ENCODE results near the gene SLC5A7.

SLC5A7 gene

GRCh38 chr2:107986278-107987217 lies at the start of gene SLC5A7:
SLC5A7 (plus strand) TSS chr2:107986524; CDS start chr2:107988156, 1,632 bp downstream.
- H3K9me3 ChIP-seq: no peaks in the 10 kb centered on the region
- H3K4me1 ChIP-seq (ENCODE audit: control insufficient read depth in 1 of 2, insufficient read depth in 1 of 2, low read depth in 1 of 2, low read length in 1 of 2): no peaks in the 10 kb centered on the region
- TF ChIP-seq CTCF (IDR thresholded peaks at IDR 0.05): no peak
- H3K27ac ChIP-seq: no peak within 1 kb of the TSS
- H3K27me3 ChIP-seq: peaks cover 51% of the 10 kb centered on the region
- no peak within 1 kb of the TSS for H3K4me3 ChIP-seq (ENCODE audit: low read depth in 1 of 2, low read length in 1 of 2)
- no peaks in the 10 kb centered on the region for H3K36me3 ChIP-seq

DNA sequence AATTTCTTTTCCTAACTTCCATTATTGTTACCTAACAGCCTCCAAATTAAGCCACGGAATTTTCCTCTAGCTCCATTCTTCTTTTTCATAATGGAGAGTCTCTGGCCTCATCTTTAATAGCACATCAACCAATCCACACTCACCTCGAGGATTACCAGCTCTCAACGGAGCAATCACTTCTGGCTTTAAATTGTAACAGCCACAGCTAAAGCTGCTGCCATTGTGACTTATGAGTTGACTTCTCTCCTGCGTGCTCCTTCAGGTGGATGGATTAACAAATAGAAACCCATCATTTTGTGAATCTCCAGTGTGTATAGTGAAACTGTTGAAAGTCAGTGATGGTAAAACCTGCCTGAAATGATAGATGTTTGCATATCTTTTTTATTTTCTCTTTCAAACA lies 24.9 kb upstream of the SLC5A7 start:
- no peaks in the 10 kb centered on the region for H3K9me3 ChIP-seq
- H3K27ac ChIP-seq: no peak overlapping the region
- no peaks in the 10 kb centered on the region for H3K27me3 ChIP-seq
- H3K4me1 ChIP-seq (ENCODE audit: control insufficient read depth in 1 of 2, insufficient read depth in 1 of 2, low read depth in 1 of 2, low read length in 1 of 2): no peaks in the 10 kb centered on the region
- no peak overlapping the region for H3K4me3 ChIP-seq (ENCODE audit: low read depth in 1 of 2, low read length in 1 of 2)
- H3K36me3 ChIP-seq: no peaks in the 10 kb centered on the region
- TF ChIP-seq CTCF (IDR thresholded peaks at IDR 0.05): no peak

DNA sequence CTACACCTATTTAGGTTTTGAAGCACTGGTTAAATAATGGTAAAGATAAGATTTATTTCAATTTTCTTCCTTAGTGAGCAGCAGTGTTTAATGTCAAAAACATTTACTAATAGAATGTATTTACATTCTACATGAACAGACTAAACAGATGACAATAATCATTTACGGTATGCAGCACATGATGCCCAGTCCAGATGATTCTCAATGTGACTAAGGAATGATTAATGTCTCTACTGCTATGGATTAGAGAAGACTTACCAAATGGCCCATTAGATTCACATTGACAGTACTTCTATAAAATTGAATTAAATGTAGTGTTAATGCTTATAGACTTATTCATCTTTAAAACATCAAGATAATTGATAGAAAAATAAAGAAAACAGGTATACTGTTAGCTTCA lies 22.1 kb upstream of the SLC5A7 start:
- TF ChIP-seq CTCF (IDR thresholded peaks at IDR 0.05): no peak
- no peak overlapping the region for H3K4me3 ChIP-seq (ENCODE audit: low read depth in 1 of 2, low read length in 1 of 2)
- no peaks in the 10 kb centered on the region for H3K36me3 ChIP-seq
- no peaks in the 10 kb centered on the region for H3K27me3 ChIP-seq
- no peak overlapping the region for H3K27ac ChIP-seq
- no peaks in the 10 kb centered on the region for H3K9me3 ChIP-seq
- H3K4me1 ChIP-seq (ENCODE audit: control insufficient read depth in 1 of 2, insufficient read depth in 1 of 2, low read depth in 1 of 2, low read length in 1 of 2): no peaks in the 10 kb centered on the region

GRCh38 chr2:107984707-107985106 lies 1.6 kb upstream of the SLC5A7 start:
- H3K36me3 ChIP-seq: no peaks in the 10 kb centered on the region
- H3K4me1 ChIP-seq (ENCODE audit: control insufficient read depth in 1 of 2, insufficient read depth in 1 of 2, low read depth in 1 of 2, low read length in 1 of 2): no peaks in the 10 kb centered on the region
- no peak overlapping the region for H3K4me3 ChIP-seq (ENCODE audit: low read depth in 1 of 2, low read length in 1 of 2)
- H3K27me3 ChIP-seq: peaks cover 51% of the 10 kb centered on the region
- H3K9me3 ChIP-seq: no peaks in the 10 kb centered on the region
- no peak overlapping the region for H3K27ac ChIP-seq
- no peak for TF ChIP-seq CTCF (IDR thresholded peaks at IDR 0.05)

DNA sequence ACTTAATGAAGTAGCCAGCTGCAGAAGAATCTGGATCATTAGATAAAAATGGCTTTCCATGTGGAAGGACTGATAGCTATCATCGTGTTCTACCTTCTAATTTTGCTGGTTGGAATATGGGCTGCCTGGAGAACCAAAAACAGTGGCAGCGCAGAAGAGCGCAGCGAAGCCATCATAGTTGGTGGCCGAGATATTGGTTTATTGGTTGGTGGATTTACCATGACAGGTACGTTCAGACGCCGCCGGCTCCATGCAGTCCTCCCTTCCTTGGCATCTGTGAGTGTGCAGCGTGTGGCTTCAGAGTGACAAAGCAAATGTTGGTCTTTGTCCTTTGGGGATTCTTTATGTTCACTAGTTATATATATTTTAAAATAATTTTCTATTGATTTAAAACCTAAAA lies 1.8 kb downstream of the SLC5A7 start:
- TF ChIP-seq CTCF (IDR thresholded peaks at IDR 0.05): no peak
- Histone ChIP-seq H3K4me1 (ENCODE audit: control insufficient read depth in 1 of 2, insufficient read depth in 1 of 2, low read depth in 1 of 2, low read length in 1 of 2) (no peaks in the 10 kb centered on the region), H3K36me3 (no peaks in the 10 kb centered on the region), H3K27me3 (peaks cover 51% of the 10 kb centered on the region), H3K4me3 (ENCODE audit: low read depth in 1 of 2, low read length in 1 of 2) (no peak overlapping the region), H3K9me3 (no peaks in the 10 kb centered on the region), H3K27ac (no peak overlapping the region)

All from neutrophil (primary cell).